H1 (cell line): ENCODE data around the gene ATP6AP1. TPM values are rescaled to one million over a fixed set of nuclear protein-coding genes. Genes with fewer than 3 reads are reported as not detected.

Experiments
- CHD1 ChIP-seq: IDR thresholded peaks from 2 replicates; pipeline ENCODE4 v1.6.1; 2012; ENCODE audit warnings: low read depth, low read length, improper control_type of control experiment
- CTBP2 ChIP-seq: IDR thresholded peaks from 2 replicates; pipeline ENCODE4 v1.7.0; 2011; ENCODE audit warnings: borderline replicate concordance, mild to moderate bottlenecking, moderate library complexity, mixed read lengths, low read length; ENCODE audit not compliant: insufficient read depth, insufficient read length
- KDM1A ChIP-seq: fragments of 200-600, 300-600 bp; sonication (generic); IDR thresholded peaks from 2 replicates; pipeline ENCODE4 v1.7.1; 2016; ENCODE audit warnings: mild to moderate bottlenecking, low read length, borderline replicate concordance
- polyA plus RNA-seq, 7 experiments: library from polyadenylated mRNA; depleted of rRNA in 3 of 7; stranded (reverse) in 5 of 7; unstranded in 2 of 7; fragments of >200 nt in 5 of 7; fragments of 200-250 nt in 2 of 7; gene quantifications; 1 replicate in 5 of 7; 2 replicates in 1 of 7; 4 replicates in 1 of 7; pipeline versions ENCODE4 v1.2.1 to v1.2.3, GENCODE V29; 2011 to 2013; ENCODE audit warnings: missing spikeins in 2 of 7, mixed read lengths in 2 of 7
- total RNA-seq: library from RNA; stranded (reverse); fragmentation: NEBNext Ultra II Directional; extraction: Animal tissue kit (Norgen Biotek cat#: 25700); gene quantifications from 2 replicates; pipeline ENCODE4 v1.2.1, GENCODE V29; 2021
- TF ChIP-seq, protein P1 (sequence below): fragments of 300-600 bp; sonication (generic); IDR thresholded peaks from 2 replicates; pipeline ENCODE4 v1.7.1; 2012; ENCODE audit warnings: low read length, moderate library complexity, mild to moderate bottlenecking, inconsistent platforms; ENCODE audit not compliant: insufficient replicate concordance

Gene ATP6AP1
- total and polyA plus RNA-seq, 2 of the 8 experiments (the other 6 are each of a cell fraction or from before 2014, with no cell fraction given): 44.6 to 80.8 TPM

DNA sequence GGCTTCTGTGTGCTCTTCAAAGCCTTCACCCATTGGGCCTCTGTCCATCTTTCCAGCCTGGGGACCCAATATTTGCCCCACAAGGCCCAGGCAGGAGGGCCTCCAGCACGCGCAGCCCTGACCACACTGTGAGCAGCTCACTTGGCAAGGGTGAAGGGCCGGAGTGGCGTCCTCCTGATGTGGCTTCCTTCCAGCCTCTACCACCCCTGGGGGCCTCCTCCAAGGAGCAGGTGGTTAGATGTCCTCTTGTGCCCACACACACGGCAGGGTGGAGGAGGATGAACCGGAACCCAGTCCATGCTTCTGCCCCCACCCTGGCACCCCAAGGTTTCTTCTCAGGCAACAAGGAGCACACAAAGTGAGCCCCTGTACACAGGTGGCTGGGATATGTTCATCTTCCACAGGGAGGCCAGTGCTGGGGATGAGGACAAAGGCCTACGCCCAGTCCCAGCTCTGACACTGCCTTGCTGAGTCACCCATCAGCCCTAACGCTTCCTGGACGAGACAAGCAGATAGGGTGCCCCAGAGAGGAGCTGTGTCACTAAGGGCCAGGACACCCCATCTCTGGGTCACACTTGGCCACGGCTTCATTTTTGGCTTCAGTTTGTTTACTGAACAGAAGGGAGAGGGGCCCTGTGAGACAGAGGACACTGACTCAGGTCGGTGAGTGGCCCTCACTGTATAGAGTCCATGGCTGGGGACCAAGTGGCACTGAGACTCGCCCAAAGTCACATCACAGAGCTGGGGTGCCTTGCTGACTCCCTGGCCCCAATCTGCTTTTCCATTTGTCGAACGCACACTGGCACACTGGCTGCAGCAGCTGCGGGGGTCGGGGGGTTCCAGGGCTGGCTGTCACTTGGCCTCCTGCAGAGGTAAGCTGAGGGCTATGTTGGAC is 56.0 kb downstream of the ATP6AP1 start (continued):
- TF ChIP-seq, protein P1, sequence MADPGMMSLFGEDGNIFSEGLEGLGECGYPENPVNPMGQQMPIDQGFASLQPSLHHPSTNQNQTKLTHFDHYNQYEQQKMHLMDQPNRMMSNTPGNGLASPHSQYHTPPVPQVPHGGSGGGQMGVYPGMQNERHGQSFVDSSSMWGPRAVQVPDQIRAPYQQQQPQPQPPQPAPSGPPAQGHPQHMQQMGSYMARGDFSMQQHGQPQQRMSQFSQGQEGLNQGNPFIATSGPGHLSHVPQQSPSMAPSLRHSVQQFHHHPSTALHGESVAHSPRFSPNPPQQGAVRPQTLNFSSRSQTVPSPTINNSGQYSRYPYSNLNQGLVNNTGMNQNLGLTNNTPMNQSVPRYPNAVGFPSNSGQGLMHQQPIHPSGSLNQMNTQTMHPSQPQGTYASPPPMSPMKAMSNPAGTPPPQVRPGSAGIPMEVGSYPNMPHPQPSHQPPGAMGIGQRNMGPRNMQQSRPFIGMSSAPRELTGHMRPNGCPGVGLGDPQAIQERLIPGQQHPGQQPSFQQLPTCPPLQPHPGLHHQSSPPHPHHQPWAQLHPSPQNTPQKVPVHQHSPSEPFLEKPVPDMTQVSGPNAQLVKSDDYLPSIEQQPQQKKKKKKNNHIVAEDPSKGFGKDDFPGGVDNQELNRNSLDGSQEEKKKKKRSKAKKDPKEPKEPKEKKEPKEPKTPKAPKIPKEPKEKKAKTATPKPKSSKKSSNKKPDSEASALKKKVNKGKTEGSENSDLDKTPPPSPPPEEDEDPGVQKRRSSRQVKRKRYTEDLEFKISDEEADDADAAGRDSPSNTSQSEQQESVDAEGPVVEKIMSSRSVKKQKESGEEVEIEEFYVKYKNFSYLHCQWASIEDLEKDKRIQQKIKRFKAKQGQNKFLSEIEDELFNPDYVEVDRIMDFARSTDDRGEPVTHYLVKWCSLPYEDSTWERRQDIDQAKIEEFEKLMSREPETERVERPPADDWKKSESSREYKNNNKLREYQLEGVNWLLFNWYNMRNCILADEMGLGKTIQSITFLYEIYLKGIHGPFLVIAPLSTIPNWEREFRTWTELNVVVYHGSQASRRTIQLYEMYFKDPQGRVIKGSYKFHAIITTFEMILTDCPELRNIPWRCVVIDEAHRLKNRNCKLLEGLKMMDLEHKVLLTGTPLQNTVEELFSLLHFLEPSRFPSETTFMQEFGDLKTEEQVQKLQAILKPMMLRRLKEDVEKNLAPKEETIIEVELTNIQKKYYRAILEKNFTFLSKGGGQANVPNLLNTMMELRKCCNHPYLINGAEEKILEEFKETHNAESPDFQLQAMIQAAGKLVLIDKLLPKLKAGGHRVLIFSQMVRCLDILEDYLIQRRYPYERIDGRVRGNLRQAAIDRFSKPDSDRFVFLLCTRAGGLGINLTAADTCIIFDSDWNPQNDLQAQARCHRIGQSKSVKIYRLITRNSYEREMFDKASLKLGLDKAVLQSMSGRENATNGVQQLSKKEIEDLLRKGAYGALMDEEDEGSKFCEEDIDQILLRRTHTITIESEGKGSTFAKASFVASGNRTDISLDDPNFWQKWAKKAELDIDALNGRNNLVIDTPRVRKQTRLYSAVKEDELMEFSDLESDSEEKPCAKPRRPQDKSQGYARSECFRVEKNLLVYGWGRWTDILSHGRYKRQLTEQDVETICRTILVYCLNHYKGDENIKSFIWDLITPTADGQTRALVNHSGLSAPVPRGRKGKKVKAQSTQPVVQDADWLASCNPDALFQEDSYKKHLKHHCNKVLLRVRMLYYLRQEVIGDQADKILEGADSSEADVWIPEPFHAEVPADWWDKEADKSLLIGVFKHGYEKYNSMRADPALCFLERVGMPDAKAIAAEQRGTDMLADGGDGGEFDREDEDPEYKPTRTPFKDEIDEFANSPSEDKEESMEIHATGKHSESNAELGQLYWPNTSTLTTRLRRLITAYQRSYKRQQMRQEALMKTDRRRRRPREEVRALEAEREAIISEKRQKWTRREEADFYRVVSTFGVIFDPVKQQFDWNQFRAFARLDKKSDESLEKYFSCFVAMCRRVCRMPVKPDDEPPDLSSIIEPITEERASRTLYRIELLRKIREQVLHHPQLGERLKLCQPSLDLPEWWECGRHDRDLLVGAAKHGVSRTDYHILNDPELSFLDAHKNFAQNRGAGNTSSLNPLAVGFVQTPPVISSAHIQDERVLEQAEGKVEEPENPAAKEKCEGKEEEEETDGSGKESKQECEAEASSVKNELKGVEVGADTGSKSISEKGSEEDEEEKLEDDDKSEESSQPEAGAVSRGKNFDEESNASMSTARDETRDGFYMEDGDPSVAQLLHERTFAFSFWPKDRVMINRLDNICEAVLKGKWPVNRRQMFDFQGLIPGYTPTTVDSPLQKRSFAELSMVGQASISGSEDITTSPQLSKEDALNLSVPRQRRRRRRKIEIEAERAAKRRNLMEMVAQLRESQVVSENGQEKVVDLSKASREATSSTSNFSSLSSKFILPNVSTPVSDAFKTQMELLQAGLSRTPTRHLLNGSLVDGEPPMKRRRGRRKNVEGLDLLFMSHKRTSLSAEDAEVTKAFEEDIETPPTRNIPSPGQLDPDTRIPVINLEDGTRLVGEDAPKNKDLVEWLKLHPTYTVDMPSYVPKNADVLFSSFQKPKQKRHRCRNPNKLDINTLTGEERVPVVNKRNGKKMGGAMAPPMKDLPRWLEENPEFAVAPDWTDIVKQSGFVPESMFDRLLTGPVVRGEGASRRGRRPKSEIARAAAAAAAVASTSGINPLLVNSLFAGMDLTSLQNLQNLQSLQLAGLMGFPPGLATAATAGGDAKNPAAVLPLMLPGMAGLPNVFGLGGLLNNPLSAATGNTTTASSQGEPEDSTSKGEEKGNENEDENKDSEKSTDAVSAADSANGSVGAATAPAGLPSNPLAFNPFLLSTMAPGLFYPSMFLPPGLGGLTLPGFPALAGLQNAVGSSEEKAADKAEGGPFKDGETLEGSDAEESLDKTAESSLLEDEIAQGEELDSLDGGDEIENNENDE: no peak
- TF ChIP-seq CHD1 (no peak), KDM1A (no peak), CTBP2 (no peak)
